ENCODE measurements around the gene NAPB. TPM values are rescaled to one million over a fixed set of nuclear protein-coding genes. Genes with fewer than 3 reads are reported as not detected.

Gene NAPB
- polyA plus RNA-seq, 2 of the 4 experiments (the other 2 are of a cell fraction) = 6.2 to 12.7 TPM

GRCh38 chr20:23446505-23446904 is 25.2 kb upstream of the NAPB start:
- TF ChIP-seq, protein P1, sequence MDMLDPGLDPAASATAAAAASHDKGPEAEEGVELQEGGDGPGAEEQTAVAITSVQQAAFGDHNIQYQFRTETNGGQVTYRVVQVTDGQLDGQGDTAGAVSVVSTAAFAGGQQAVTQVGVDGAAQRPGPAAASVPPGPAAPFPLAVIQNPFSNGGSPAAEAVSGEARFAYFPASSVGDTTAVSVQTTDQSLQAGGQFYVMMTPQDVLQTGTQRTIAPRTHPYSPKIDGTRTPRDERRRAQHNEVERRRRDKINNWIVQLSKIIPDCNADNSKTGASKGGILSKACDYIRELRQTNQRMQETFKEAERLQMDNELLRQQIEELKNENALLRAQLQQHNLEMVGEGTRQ (IDR thresholded peaks at IDR 0.05) = no peak
- TF ChIP-seq RAD21 (conservative IDR thresholded peaks at IDR 0.05 in 1 of 2, IDR thresholded peaks at IDR 0.05 in 1 of 2) = peak; percentile 23 to 45; a peak in 3 of 5 replicates
- TF ChIP-seq, protein P2, sequence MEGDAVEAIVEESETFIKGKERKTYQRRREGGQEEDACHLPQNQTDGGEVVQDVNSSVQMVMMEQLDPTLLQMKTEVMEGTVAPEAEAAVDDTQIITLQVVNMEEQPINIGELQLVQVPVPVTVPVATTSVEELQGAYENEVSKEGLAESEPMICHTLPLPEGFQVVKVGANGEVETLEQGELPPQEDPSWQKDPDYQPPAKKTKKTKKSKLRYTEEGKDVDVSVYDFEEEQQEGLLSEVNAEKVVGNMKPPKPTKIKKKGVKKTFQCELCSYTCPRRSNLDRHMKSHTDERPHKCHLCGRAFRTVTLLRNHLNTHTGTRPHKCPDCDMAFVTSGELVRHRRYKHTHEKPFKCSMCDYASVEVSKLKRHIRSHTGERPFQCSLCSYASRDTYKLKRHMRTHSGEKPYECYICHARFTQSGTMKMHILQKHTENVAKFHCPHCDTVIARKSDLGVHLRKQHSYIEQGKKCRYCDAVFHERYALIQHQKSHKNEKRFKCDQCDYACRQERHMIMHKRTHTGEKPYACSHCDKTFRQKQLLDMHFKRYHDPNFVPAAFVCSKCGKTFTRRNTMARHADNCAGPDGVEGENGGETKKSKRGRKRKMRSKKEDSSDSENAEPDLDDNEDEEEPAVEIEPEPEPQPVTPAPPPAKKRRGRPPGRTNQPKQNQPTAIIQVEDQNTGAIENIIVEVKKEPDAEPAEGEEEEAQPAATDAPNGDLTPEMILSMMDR (IDR thresholded peaks at IDR 0.05) = peak; percentile 40
- TF ChIP-seq HOXB13 (CRISPR knock-in tag; IDR thresholded peaks at IDR 0.05; ENCODE audit: low read depth) = no peak
- no peak for TF ChIP-seq CHD4 (IDR thresholded peaks at IDR 0.05; ENCODE audit: borderline replicate concordance)
- TF ChIP-seq ESRRA (IDR thresholded peaks at IDR 0.05; ENCODE audit: borderline replicate concordance, low read length) = no peak
- no peak overlapping the region for H3K27ac ChIP-seq
- peak; percentile 51 to 76; a peak in 4 of 6 replicates for ATAC-seq
- no peak overlapping the region for H3K4me3 ChIP-seq
- POLR2A ChIA-PET = interaction anchor here (1.0 kb wide), 1 partner anchor 12 kb away, joined by 6 read pairs; no protein-coding TSS in a partner anchor
- no peak for FAIRE-seq
- no peaks in the 10 kb centered on the region for H3K9me3 ChIP-seq
- H3K4me2 ChIP-seq = no peak overlapping the region
- peak; percentile 35 to 62 for DNase-seq (ENCODE audit: low read depth in 1 of 2, low spot score in 1 of 2)
- WGBS (ENCODE audit: missing lambda C conversion rate) = 61% methylated on average over 8 of the region's 8 CpGs
- CTCF ChIA-PET = interaction anchor here (0.7 to 10.0 kb wide), 8 partner anchors 9 to 222 kb away, joined by 3 to 176 read pairs (median 6); partner anchors contain the start of gene CST9
- H3K4me1 ChIP-seq = peaks cover 6% of the 10 kb centered on the region; the same call in 2 of the 3 replicates

DNA sequence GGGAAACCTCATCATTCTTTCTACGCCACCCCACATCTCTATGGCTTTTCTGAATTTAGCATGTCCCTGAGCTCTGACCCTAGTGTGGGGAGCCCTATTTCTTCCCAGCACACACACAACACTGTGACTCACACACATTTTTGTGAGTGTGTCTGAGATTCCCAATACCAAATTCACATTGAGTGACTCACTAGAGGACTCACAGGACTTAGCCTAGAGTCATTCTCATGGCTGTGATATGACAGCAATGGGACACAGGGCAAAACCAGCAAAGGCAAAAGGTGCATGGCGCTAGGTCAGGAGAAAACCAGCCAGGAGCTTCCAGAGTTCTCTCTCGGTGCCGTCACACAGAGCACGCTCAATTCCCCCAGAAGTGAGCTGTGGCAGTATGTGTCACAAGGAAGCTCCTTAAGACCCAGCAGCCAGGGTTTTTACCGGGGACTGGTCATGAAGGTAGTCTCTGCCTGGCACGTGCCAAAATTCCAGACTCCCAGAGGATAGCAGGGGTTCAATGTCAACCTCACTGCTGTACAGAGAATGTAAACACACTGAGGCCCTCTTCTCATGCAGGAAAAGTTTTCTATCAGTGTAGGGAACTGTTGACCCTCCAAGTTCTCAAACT is 24.4 kb upstream of the NAPB start:
- no peaks in the 10 kb centered on the region for H3K9me3 ChIP-seq
- H3K4me3 ChIP-seq = no peak overlapping the region
- ATAC-seq (peak; percentile 9 to 20; a peak in 3 of 6 replicates), DNase-seq (ENCODE audit: low read depth in 1 of 2, low spot score in 1 of 2) (peak; percentile 27 to 45), FAIRE-seq (no peak)
- no peak for TF ChIP-seq HOXB13 (CRISPR knock-in tag; IDR thresholded peaks at IDR 0.05; ENCODE audit: low read depth)
- TF ChIP-seq SMC3 (IDR thresholded peaks at IDR 0.05) = no peak
- TF ChIP-seq FOSL2 (IDR thresholded peaks at IDR 0.05) = no peak
- TF ChIP-seq FOSL2 (CRISPR knock-in tag; IDR thresholded peaks at IDR 0.05) = peak; percentile 49; the same call in 1 of the 2 replicates
- no peak for TF ChIP-seq EHF (CRISPR knock-in tag; IDR thresholded peaks at IDR 0.05)
- ChIA-PET CTCF (interaction anchor here (1.3 to 10.0 kb wide), 6 partner anchors 8 to 223 kb away, joined by 3 to 176 read pairs (median 6); partner anchors contain the start of gene CST9), POLR2A (no interaction called here)
- H3K4me1 ChIP-seq = peaks cover 6% of the 10 kb centered on the region; the same call in 2 of the 3 replicates
- H3K27ac ChIP-seq = no peak overlapping the region
- 69% methylated on average over 7 of the region's 7 CpGs for WGBS (ENCODE audit: missing lambda C conversion rate)
- H3K4me2 ChIP-seq = 0 out of 3 replicates have a peak overlapping the region, but pooled peaks have one; percentile 21

DNA sequence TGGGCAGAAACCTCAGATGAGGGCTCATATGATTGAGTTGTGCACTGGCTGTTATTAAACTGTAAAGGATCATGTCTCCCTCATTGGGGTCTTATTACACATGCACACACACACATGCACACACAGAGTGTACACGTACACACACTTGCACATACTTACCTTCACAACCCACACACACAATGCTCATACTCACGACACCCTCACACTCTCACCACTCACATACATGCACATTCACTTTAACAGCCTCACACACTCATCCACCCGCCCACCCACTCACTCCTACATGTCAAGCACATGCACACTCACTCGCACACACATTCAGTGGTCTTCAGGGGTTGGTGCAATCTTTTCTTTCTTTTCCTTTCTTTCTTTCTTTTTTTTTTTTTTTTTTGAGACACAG is 23.6 kb upstream of the NAPB start:
- no peak for DNase-seq (ENCODE audit: low read depth in 1 of 2, low spot score in 1 of 2)
- FAIRE-seq = no peak
- no peak overlapping the region for H3K27ac ChIP-seq
- peaks cover 6% of the 10 kb centered on the region; the same call in 2 of the 3 replicates for H3K4me1 ChIP-seq
- CTCF ChIA-PET = interaction anchor here (0.6 to 10.0 kb wide), 8 partner anchors 7 to 224 kb away, joined by 3 to 176 read pairs (median 4); partner anchors contain the start of genes CST11 and CST9
- no peaks in the 10 kb centered on the region for H3K9me3 ChIP-seq
- no peak overlapping the region for H3K4me3 ChIP-seq
- 59% methylated on average over 4 of the region's 4 CpGs for WGBS (ENCODE audit: missing lambda C conversion rate)
- POLR2A ChIA-PET = no interaction called here
- ATAC-seq = no peak
- no peak overlapping the region for H3K4me2 ChIP-seq
- TF ChIP-seq NPAS2 (CRISPR knock-in tag; IDR thresholded peaks at IDR 0.05; ENCODE audit: borderline replicate concordance) (no peak), CBX8 (IDR thresholded peaks at IDR 0.05) (no peak), HOXB5 (CRISPR knock-in tag; IDR thresholded peaks at IDR 0.05) (no peak), ZNF302 (CRISPR knock-in tag; IDR thresholded peaks at IDR 0.05) (no peak), CHD2 (IDR thresholded peaks at IDR 0.05; ENCODE audit: low read length, partially characterized antibody) (no peak), HOXB13 (CRISPR knock-in tag; IDR thresholded peaks at IDR 0.05; ENCODE audit: low read depth) (no peak), ESRRA (IDR thresholded peaks at IDR 0.05; ENCODE audit: borderline replicate concordance, low read length) (no peak), POLR2AphosphoS2 (conservative IDR thresholded peaks at IDR 0.05; ENCODE audit: low read length) (no peak), PHF8 (IDR thresholded peaks at IDR 0.05; ENCODE audit: borderline replicate concordance, low read depth) (no peak), EHMT2 (IDR thresholded peaks at IDR 0.05; ENCODE audit: low read depth) (no peak), EHF (CRISPR knock-in tag; IDR thresholded peaks at IDR 0.05) (no peak), RAD21 (conservative IDR thresholded peaks at IDR 0.05 in 1 of 2, IDR thresholded peaks at IDR 0.05 in 1 of 2) (no peak)
- TF ChIP-seq, protein P3, sequence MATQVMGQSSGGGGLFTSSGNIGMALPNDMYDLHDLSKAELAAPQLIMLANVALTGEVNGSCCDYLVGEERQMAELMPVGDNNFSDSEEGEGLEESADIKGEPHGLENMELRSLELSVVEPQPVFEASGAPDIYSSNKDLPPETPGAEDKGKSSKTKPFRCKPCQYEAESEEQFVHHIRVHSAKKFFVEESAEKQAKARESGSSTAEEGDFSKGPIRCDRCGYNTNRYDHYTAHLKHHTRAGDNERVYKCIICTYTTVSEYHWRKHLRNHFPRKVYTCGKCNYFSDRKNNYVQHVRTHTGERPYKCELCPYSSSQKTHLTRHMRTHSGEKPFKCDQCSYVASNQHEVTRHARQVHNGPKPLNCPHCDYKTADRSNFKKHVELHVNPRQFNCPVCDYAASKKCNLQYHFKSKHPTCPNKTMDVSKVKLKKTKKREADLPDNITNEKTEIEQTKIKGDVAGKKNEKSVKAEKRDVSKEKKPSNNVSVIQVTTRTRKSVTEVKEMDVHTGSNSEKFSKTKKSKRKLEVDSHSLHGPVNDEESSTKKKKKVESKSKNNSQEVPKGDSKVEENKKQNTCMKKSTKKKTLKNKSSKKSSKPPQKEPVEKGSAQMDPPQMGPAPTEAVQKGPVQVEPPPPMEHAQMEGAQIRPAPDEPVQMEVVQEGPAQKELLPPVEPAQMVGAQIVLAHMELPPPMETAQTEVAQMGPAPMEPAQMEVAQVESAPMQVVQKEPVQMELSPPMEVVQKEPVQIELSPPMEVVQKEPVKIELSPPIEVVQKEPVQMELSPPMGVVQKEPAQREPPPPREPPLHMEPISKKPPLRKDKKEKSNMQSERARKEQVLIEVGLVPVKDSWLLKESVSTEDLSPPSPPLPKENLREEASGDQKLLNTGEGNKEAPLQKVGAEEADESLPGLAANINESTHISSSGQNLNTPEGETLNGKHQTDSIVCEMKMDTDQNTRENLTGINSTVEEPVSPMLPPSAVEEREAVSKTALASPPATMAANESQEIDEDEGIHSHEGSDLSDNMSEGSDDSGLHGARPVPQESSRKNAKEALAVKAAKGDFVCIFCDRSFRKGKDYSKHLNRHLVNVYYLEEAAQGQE (IDR thresholded peaks at IDR 0.05) = no peak
- TF ChIP-seq, protein P2 (IDR thresholded peaks at IDR 0.05) = no peak

Data from A549 (cell line).